GM23338 (cell line): ENCODE data around the gene SNTG2. TPM values are rescaled to one million over a fixed set of nuclear protein-coding genes. Genes with fewer than 3 reads are reported as not detected.

Experiments
- ATAC-seq: fragments of 200-7000 bp; cut with Tn5 transposase; 3 replicates; pipeline ENCODE4 v1.9.1; 2020
- DNase-seq: peaks from one replicate; pipeline ENCODE4 v3.0.0-alpha.2; 2015; ENCODE audit warnings: low spot score
- H2AFZ ChIP-seq: fragments of 200-600 bp; sonication (generic); 2 replicates; pipeline ENCODE4 v1.8.0; 2016; ENCODE audit warnings: antibody characterized with exemption, mild to moderate bottlenecking, moderate library complexity
- H3F3A ChIP-seq: fragments of 200-600 bp; sonication (generic); replicated peaks from 2 replicates; pipeline ENCODE4 v1.8.0; 2017; ENCODE audit warnings: antibody characterized with exemption, mixed run types, low read depth
- H3K27ac ChIP-seq: fragments of 200-600 bp; sonication (generic); 2 replicates; pipeline ENCODE4 v1.6.1; 2016; ENCODE audit warnings: low read depth
- H3K27me3 ChIP-seq: fragments of 200-600 bp; sonication (generic); 2 replicates; pipeline ENCODE4 v1.8.0; 2016; ENCODE audit warnings: mild to moderate bottlenecking, mixed run types, moderate library complexity; ENCODE audit not compliant: insufficient read depth
- H3K36me3 ChIP-seq: fragments of 200-600 bp; sonication (generic); 2 replicates; pipeline ENCODE4 v1.8.0; 2016; ENCODE audit warnings: mild to moderate bottlenecking; ENCODE audit not compliant: insufficient read depth
- H3K4me1 ChIP-seq: fragments of 200-600 bp; sonication (generic); 2 replicates; pipeline ENCODE4 v1.8.0; 2016; ENCODE audit warnings: mild to moderate bottlenecking, moderate library complexity; ENCODE audit not compliant: insufficient read depth
- H3K4me2 ChIP-seq: fragments of 200-600 bp; sonication (generic); 2 replicates; pipeline ENCODE4 v1.7.1; 2017; ENCODE audit warnings: mixed run types
- H3K4me3 ChIP-seq: fragments of 200-600 bp; sonication (generic); 2 replicates; pipeline ENCODE4 v1.6.1; 2016; ENCODE audit warnings: mixed run types
- H3K79me2 ChIP-seq: fragments of 200-600 bp; sonication (generic); replicated peaks from 2 replicates; pipeline ENCODE4 v1.8.0; 2017; ENCODE audit warnings: mild to moderate bottlenecking; ENCODE audit not compliant: insufficient read depth
- H3K9me2 ChIP-seq: fragments of 200-600 bp; sonication (generic); 2 replicates; pipeline ENCODE4 v1.8.0; 2017; ENCODE audit not compliant: insufficient read depth
- H4K20me1 ChIP-seq: fragments of 200-600 bp; sonication (generic); replicated peaks from 2 replicates; pipeline ENCODE4 v1.8.0; 2017; ENCODE audit warnings: mild to moderate bottlenecking; ENCODE audit not compliant: insufficient read depth
- H3K27ac Mint-ChIP-seq: 2 replicates; pipeline ENCODE4 v1.8.0; 2020; ENCODE audit warnings: inconsistent platforms, mild to moderate bottlenecking, moderate library complexity, mixed read lengths
- H3K27me3 Mint-ChIP-seq: 3 replicates; pipeline ENCODE4 v1.8.0; 2022; ENCODE audit warnings: low read depth, mild to moderate bottlenecking, moderate library complexity, mixed read lengths, inconsistent platforms; ENCODE audit not compliant: insufficient read depth, poor library complexity
- H3K36me3 Mint-ChIP-seq: 3 replicates; pipeline ENCODE4 v1.8.0; 2021; ENCODE audit warnings: low read depth, mild to moderate bottlenecking, inconsistent platforms, moderate library complexity, mixed read lengths
- H3K4me1 Mint-ChIP-seq: 3 replicates; pipeline ENCODE4 v1.8.0; 2020; ENCODE audit warnings: mild to moderate bottlenecking, inconsistent platforms, mixed read lengths
- H3K4me3 Mint-ChIP-seq: 3 replicates; pipeline ENCODE4 v1.8.0; 2021; ENCODE audit warnings: moderate library complexity, mild to moderate bottlenecking, inconsistent platforms, mixed read lengths
- H3K9me3 Mint-ChIP-seq: 3 replicates; pipeline ENCODE4 v1.8.0; 2020; ENCODE audit warnings: moderate library complexity, mild to moderate bottlenecking, inconsistent platforms, mixed read lengths
- CREB1 ChIP-seq: fragments of 250-450 bp; sonication (Bioruptor Pico); IDR thresholded peaks from 2 replicates; pipeline ENCODE4 v1.5.0; 2020; ENCODE audit warnings: low read depth, mild to moderate bottlenecking, moderate library complexity
- CTCF ChIP-seq, 2 experiments: fragments of 200-600 bp in 1 of 2; sonication (generic) in 1 of 2; conservative IDR thresholded peaks; 2 replicates each; pipeline versions ENCODE4 v1.5.1 to v1.6.1; 2016 to 2017; ENCODE audit warnings: antibody characterized with exemption in 2 of 2, low read depth in 2 of 2, mild to moderate bottlenecking in 2 of 2, moderate library complexity in 1 of 2
- ETS1 ChIP-seq: IDR thresholded peaks from 2 replicates; pipeline ENCODE4 v1.6.1; 2016; ENCODE audit warnings: antibody characterized with exemption
- EZH2 ChIP-seq: fragments of 200-600 bp; sonication (generic); IDR thresholded peaks from one replicate; pipeline ENCODE4 v1.8.0; 2017; ENCODE audit warnings: antibody characterized with exemption, mild to moderate bottlenecking, low read depth; ENCODE audit not compliant: unreplicated experiment
- EZH2phosphoT487 ChIP-seq: fragments of 200-600 bp; sonication (generic); IDR thresholded peaks from one replicate; pipeline ENCODE4 v1.8.1; 2018; ENCODE audit warnings: antibody characterized with exemption; ENCODE audit not compliant: unreplicated experiment
- JUNB ChIP-seq: IDR thresholded peaks from one replicate; pipeline ENCODE4 v1.6.1; 2016; ENCODE audit warnings: antibody characterized with exemption; ENCODE audit not compliant: unreplicated experiment
- NANOG ChIP-seq: IDR thresholded peaks from 2 replicates; pipeline ENCODE4 v1.6.1; 2016; ENCODE audit warnings: antibody characterized with exemption, borderline replicate concordance
- POLR2AphosphoS5 ChIP-seq: IDR thresholded peaks from 2 replicates; pipeline ENCODE4 v1.6.1; 2016; ENCODE audit warnings: antibody characterized with exemption, low read depth
- REST ChIP-seq: IDR thresholded peaks from one replicate; pipeline ENCODE4 v1.6.1; 2018; ENCODE audit warnings: antibody characterized with exemption; ENCODE audit not compliant: unreplicated experiment
- STAT1 ChIP-seq: IDR thresholded peaks from one replicate; pipeline ENCODE4 v1.6.1; 2016; ENCODE audit warnings: antibody characterized with exemption; ENCODE audit not compliant: unreplicated experiment
- ZNF114 ChIP-seq: fragments of 250-450 bp; sonication (Bioruptor Pico); IDR thresholded peaks from 2 replicates; pipeline ENCODE4 v1.5.0; 2020; ENCODE audit warnings: mild to moderate bottlenecking, moderate library complexity
- ZNF331 ChIP-seq: fragments of 250-450 bp; sonication (Bioruptor Pico); IDR thresholded peaks from 2 replicates; pipeline ENCODE4 v1.5.0; 2020; ENCODE audit warnings: low read depth, mild to moderate bottlenecking, moderate library complexity
- polyA plus RNA-seq: library from polyadenylated mRNA; unstranded; fragments of >200 nt; fragmentation: Nextera tagmentation; extraction: Ambion mirVana; gene quantifications from 2 replicates; pipeline ENCODE4 v1.2.1, GENCODE V29; 2016
- total RNA-seq: library from RNA; depleted of rRNA; stranded (reverse); fragments of >200 nt; shearing (Covaris generic); gene quantifications from 2 replicates; pipeline ENCODE4 v1.2.3, GENCODE V29; 2014

The SNTG2 gene
- total and polyA plus RNA-seq, 2 experiments from 2014 or later: 27.5 to 60.4 TPM

- no peak for TF ChIP-seq POLR2AphosphoS5
- no peak for TF ChIP-seq CTCF (conservative IDR thresholded peaks at IDR 0.05; ENCODE audit: low read depth in 2 of 2)
- TF ChIP-seq CREB1 (CRISPR knock-in tag): no peak
- TF ChIP-seq ZNF114 (CRISPR knock-in tag): no peak
- TF ChIP-seq STAT1: no peak
- TF ChIP-seq EZH2phosphoT487: no peak
- no peak for TF ChIP-seq NANOG
- TF ChIP-seq ETS1: no peak
These were observed 322.2 kb downstream of the SNTG2 start (continued) for GRCh38 chr2:1272835-1273234.

- H3K4me2 ChIP-seq: no peak overlapping the region
- peaks cover 21% of the 10 kb centered on the region for H3K9me3 Mint-ChIP-seq
- no peak overlapping the region for H3K4me3 ChIP-seq
- no peak overlapping the region for H3K27ac ChIP-seq
- peaks cover 3% of the 10 kb centered on the region; the same call in 1 of the 3 replicates for H3K4me1 Mint-ChIP-seq
- no peak overlapping the region for H2AFZ ChIP-seq
- no peaks in the 10 kb centered on the region for H3K79me2 ChIP-seq
- no peaks in the 10 kb centered on the region for H3F3A ChIP-seq
- no peak for ATAC-seq
- no peak for DNase-seq
- H3K4me3 Mint-ChIP-seq: no peak overlapping the region
- 0 out of 2 replicates have a peak, but pooled peaks cover 5% of the 10 kb centered on the region for H3K9me2 ChIP-seq
- peaks cover 23% of the 10 kb centered on the region for H3K36me3 Mint-ChIP-seq
- no peaks in the 10 kb centered on the region for H3K36me3 ChIP-seq
- H4K20me1 ChIP-seq: peaks cover 4% of the 10 kb centered on the region; the same call in 1 of the 2 replicates
- no peaks in the 10 kb centered on the region for H3K27me3 ChIP-seq
- peaks cover 4% of the 10 kb centered on the region for H3K27me3 Mint-ChIP-seq
- H3K4me1 ChIP-seq: no peaks in the 10 kb centered on the region
- no peak overlapping the region for H3K27ac Mint-ChIP-seq
- TF ChIP-seq CTCF (conservative IDR thresholded peaks at IDR 0.05; ENCODE audit: low read depth in 2 of 2) (no peak), EZH2 (no peak), ZNF114 (CRISPR knock-in tag) (no peak), ZNF331 (CRISPR knock-in tag) (no peak), EZH2phosphoT487 (no peak), ETS1 (no peak), JUNB (no peak), POLR2AphosphoS5 (no peak), REST (no peak), CREB1 (CRISPR knock-in tag) (no peak)
These were observed 327.0 kb downstream of the SNTG2 start for GRCh38 chr2:1277634-1278033.
